Measurements from ENCODE around the gene AAK1.

DNA sequence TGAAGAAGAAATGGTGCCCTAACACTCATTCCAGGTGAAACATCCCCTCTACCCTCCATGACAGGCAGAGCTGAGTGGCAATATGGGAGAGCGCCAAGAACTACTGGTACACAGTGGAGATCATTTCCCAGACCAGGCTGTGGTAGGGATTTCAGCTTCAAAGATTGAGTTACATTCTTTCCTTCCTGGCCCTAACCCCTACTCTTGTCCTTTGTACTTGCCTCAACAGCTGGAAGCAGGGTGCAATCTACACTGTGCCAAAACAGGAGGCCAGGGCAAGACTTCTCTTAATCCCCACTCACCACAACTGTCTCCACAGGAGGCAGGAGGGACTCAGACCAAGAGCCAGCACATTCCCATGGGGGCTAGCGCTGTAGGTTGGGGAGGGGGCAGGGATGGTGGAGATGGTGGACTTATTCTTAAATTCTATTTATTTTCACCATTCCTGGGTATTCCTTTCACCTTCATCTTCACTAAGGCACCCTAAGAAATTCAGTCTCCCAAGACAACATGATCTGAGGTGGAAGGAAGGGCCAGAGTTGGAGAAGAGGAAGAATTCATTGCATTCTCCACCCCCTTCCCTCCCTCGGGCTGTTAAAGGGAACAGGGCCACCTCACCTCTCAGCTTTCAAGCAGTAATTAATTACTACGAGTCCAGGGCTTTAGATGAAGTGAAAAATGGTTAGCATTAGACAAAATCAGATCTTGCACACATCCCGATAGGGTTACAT is 65.9 kb downstream of the AAK1 start:
- TF ChIP-seq FOXK2 (IDR thresholded peaks at IDR 0.05): no peak
- no peak for TF ChIP-seq POLR2AphosphoS5 (IDR thresholded peaks at IDR 0.05; ENCODE audit: low read length)
- TF ChIP-seq EZH2 (IDR thresholded peaks at IDR 0.05; ENCODE audit: borderline replicate concordance, control insufficient read depth, low read depth, low read length): no peak
- no peak for TF ChIP-seq JUND (IDR thresholded peaks at IDR 0.05; ENCODE audit: low read depth, low read length)
- TF ChIP-seq, protein P1, sequence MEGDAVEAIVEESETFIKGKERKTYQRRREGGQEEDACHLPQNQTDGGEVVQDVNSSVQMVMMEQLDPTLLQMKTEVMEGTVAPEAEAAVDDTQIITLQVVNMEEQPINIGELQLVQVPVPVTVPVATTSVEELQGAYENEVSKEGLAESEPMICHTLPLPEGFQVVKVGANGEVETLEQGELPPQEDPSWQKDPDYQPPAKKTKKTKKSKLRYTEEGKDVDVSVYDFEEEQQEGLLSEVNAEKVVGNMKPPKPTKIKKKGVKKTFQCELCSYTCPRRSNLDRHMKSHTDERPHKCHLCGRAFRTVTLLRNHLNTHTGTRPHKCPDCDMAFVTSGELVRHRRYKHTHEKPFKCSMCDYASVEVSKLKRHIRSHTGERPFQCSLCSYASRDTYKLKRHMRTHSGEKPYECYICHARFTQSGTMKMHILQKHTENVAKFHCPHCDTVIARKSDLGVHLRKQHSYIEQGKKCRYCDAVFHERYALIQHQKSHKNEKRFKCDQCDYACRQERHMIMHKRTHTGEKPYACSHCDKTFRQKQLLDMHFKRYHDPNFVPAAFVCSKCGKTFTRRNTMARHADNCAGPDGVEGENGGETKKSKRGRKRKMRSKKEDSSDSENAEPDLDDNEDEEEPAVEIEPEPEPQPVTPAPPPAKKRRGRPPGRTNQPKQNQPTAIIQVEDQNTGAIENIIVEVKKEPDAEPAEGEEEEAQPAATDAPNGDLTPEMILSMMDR (IDR thresholded peaks at IDR 0.05 in 2 of 3, conservative IDR thresholded peaks at IDR 0.05 in 1 of 3; ENCODE audit: control insufficient read depth in 2 of 3, extremely low read depth in 1 of 3, insufficient read depth in 1 of 3, low read depth in 3 of 3, low read length in 3 of 3): no peak
- TF ChIP-seq YY1 (IDR thresholded peaks at IDR 0.05; ENCODE audit: low read depth, low read length): no peak
- TF ChIP-seq CREB1 (IDR thresholded peaks at IDR 0.05; ENCODE audit: low read depth): no peak
- no peak for TF ChIP-seq SIN3A (IDR thresholded peaks at IDR 0.05; ENCODE audit: low read depth, low read length)
- TF ChIP-seq, protein P2, sequence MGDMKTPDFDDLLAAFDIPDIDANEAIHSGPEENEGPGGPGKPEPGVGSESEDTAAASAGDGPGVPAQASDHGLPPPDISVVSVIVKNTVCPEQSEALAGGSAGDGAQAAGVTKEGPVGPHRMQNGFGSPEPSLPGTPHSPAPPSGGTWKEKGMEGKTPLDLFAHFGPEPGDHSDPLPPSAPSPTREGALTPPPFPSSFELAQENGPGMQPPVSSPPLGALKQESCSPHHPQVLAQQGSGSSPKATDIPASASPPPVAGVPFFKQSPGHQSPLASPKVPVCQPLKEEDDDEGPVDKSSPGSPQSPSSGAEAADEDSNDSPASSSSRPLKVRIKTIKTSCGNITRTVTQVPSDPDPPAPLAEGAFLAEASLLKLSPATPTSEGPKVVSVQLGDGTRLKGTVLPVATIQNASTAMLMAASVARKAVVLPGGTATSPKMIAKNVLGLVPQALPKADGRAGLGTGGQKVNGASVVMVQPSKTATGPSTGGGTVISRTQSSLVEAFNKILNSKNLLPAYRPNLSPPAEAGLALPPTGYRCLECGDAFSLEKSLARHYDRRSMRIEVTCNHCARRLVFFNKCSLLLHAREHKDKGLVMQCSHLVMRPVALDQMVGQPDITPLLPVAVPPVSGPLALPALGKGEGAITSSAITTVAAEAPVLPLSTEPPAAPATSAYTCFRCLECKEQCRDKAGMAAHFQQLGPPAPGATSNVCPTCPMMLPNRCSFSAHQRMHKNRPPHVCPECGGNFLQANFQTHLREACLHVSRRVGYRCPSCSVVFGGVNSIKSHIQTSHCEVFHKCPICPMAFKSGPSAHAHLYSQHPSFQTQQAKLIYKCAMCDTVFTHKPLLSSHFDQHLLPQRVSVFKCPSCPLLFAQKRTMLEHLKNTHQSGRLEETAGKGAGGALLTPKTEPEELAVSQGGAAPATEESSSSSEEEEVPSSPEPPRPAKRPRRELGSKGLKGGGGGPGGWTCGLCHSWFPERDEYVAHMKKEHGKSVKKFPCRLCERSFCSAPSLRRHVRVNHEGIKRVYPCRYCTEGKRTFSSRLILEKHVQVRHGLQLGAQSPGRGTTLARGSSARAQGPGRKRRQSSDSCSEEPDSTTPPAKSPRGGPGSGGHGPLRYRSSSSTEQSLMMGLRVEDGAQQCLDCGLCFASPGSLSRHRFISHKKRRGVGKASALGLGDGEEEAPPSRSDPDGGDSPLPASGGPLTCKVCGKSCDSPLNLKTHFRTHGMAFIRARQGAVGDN (IDR thresholded peaks at IDR 0.05): no peak
- TF ChIP-seq, protein P3, sequence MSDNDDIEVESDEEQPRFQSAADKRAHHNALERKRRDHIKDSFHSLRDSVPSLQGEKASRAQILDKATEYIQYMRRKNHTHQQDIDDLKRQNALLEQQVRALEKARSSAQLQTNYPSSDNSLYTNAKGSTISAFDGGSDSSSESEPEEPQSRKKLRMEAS (IDR thresholded peaks at IDR 0.05; ENCODE audit: low read depth, low read length): no peak
- TF ChIP-seq, protein P4, sequence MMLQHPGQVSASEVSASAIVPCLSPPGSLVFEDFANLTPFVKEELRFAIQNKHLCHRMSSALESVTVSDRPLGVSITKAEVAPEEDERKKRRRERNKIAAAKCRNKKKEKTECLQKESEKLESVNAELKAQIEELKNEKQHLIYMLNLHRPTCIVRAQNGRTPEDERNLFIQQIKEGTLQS (IDR thresholded peaks at IDR 0.05; ENCODE audit: borderline replicate concordance, extremely low read depth, low read depth, low read length): no peak

Measured in GM12878 (cell line).